Spleen (tissue), 11 donors: ENCODE results near the gene IQSEC1. TPM values are rescaled to one million over a fixed set of nuclear protein-coding genes. Genes with fewer than 3 reads are reported as not detected.

Experiments
- DNase-seq: peaks from one replicate; pipeline ENCODE4 v3.0.0-alpha.2; 2020
- H3K27ac ChIP-seq, 8 donors: fragments of 200-600 bp; sonication (generic) in 7 of 8; 1 replicate in 4 of 8; 2 replicates in 4 of 8; pipeline versions ENCODE4 v1.5.0 to v1.8.0; 2016 to 2021; ENCODE audit warnings: inconsistent platforms in 4 of 8, mild to moderate bottlenecking in 4 of 8, moderate library complexity in 1 of 8
- H3K27me3 ChIP-seq, 7 donors: fragments of 200-600 bp; sonication (generic) in 6 of 7; replicated peaks in 1 of 7; 1 replicate in 4 of 7; 2 replicates in 3 of 7; pipeline versions ENCODE4 v1.5.0 to v1.8.0; 2016 to 2021; ENCODE audit warnings: inconsistent platforms in 3 of 7, mild to moderate bottlenecking in 1 of 7
- H3K36me3 ChIP-seq, 6 donors: fragments of 200-600 bp; sonication (generic) in 5 of 6; 1 replicate in 4 of 6; 2 replicates in 2 of 6; pipeline versions ENCODE4 v1.5.0 to v1.8.0; 2016 to 2021; ENCODE audit warnings: inconsistent platforms in 2 of 6
- H3K4me1 ChIP-seq, 6 donors: fragments of 200-600 bp; sonication (generic) in 5 of 6; 1 replicate in 3 of 6; 2 replicates in 3 of 6; pipeline versions ENCODE4 v1.5.0 to v1.8.0; 2016 to 2021; ENCODE audit warnings: inconsistent platforms in 3 of 6
- H3K4me3 ChIP-seq, 8 donors: fragments of 200-600 bp; sonication (generic) in 7 of 8; 1 replicate in 4 of 8; 2 replicates in 4 of 8; pipeline versions ENCODE4 v1.5.0 to v1.8.0; 2016 to 2021; ENCODE audit warnings: inconsistent platforms in 4 of 8, mild to moderate bottlenecking in 4 of 8, moderate library complexity in 2 of 8
- H3K9me3 ChIP-seq, 8 donors: fragments of 200-600 bp; sonication (generic) in 7 of 8; 1 replicate in 4 of 8; 2 replicates in 4 of 8; pipeline versions ENCODE4 v1.5.0 to v1.8.0; 2016 to 2021; ENCODE audit warnings: inconsistent platforms in 4 of 8
- CTCF ChIP-seq, 11 experiments: fragments of 200-600 bp in 7 of 11; fragments of 450-650 bp in 4 of 11; sonication (generic) in 4 of 11; IDR thresholded peaks in 8 of 11; conservative IDR thresholded peaks in 3 of 11; 1 replicate in 7 of 11; 2 replicates in 4 of 11; pipeline versions ENCODE4 v1.4.0 to v1.8.0; 2016 to 2021; ENCODE audit warnings: antibody characterized with exemption in 11 of 11, inconsistent platforms in 4 of 11, mild to moderate bottlenecking in 1 of 11
- POLR2A ChIP-seq, 3 donors: fragments of 450-650 bp; IDR thresholded peaks; one replicate each; pipeline ENCODE4 v1.5.1; 2017; ENCODE audit warnings: antibody characterized with exemption in 3 of 3, mild to moderate bottlenecking in 1 of 3
- POLR2AphosphoS5 ChIP-seq, 3 donors: sonication (generic); formaldehyde crosslinking; IDR thresholded peaks; one replicate each; pipeline ENCODE4 v1.5.1; 2017; ENCODE audit warnings: antibody characterized with exemption in 3 of 3
- WGBS, 5 donors: extraction: QIAGEN DNeasy Blood & Tissue Kit in 3 of 5; methylation state at CpG; one replicate each; pipeline versions ENCODE4 v1.1.5 to v1.1.7; 2013 to 2018; 5-methylcytosine and 5-hydroxymethylcytosine counted together
- intact Hi-C: fragments of 100-400 bp; cut with DNase I; formaldehyde crosslinking; loops from one replicate; pipeline ENCODE4 v1.15.0; 2023; ENCODE audit warnings: low total_unique reads
- polyA plus RNA-seq, 3 donors: library from polyadenylated mRNA; stranded (reverse); fragments of 200-250 nt; gene quantifications; one replicate each; pipeline ENCODE4 v1.2.1, GENCODE V29; 2013
- total RNA-seq, 7 donors: library from RNA; depleted of rRNA in 3 of 7; stranded (reverse); fragments of >200 nt in 3 of 7; fragmentation: NEBNext Ultra II Directional in 4 of 7; extraction: Animal tissue kit (Norgen Biotek cat#: 25700) in 4 of 7; gene quantifications; one replicate each; pipeline versions ENCODE4 v1.1.0 to v1.2.1, GENCODE V29; 2016 to 2021
- donor health status: healthy with polysubstance abuse.
- donor health status: DM: no; HTN: no; CAD: no; lungs with moderate emphysema.
- donor health status: DM: no; HTN: no; CAD: no.
- donor health status: Bipolar disorder and iron deficiency.
- donor health status: healthy.
- donor health status: DM: no; HTN: no; CAD: no.
- donor health status: DM: yes; HTN: yes; CAD: no.

Gene IQSEC1
- total and polyA plus RNA-seq, 10 donors = 23.0 to 170 (median 116) TPM

GRCh38 chr3:12906141-12906915, 166.9 kb downstream of the IQSEC1 start:
- no peak overlapping the region for H3K4me3 ChIP-seq
- no peaks in the 10 kb centered on the region for H3K9me3 ChIP-seq
- 84 to 94% (median 91%) methylated on average over 13 to 20 of the region's 20 CpGs for WGBS, 5 donors
- TF ChIP-seq POLR2AphosphoS5 (IDR thresholded peaks at IDR 0.05) (no peak), POLR2A (IDR thresholded peaks at IDR 0.05) (no peak), CTCF (IDR thresholded peaks at IDR 0.05 in 8 of 11, conservative IDR thresholded peaks at IDR 0.05 in 3 of 11) (no peak)
- H3K4me1 ChIP-seq = peaks cover 5 to 48% (median 38%) of the 10 kb centered on the region in 6 donors
- no peak for DNase-seq
- intact Hi-C loops = loop anchor here (10.0 kb wide), 1 partner anchor 78 kb away; no protein-coding TSS in a partner anchor
- H3K27ac ChIP-seq = no peak overlapping the region
- peaks cover 15 to 100% (median 93%) of the 10 kb centered on the region in 6 donors for H3K36me3 ChIP-seq
- H3K27me3 ChIP-seq = no peaks in the 10 kb centered on the region

GRCh38 chr3:12905316-12906071, 167.7 kb downstream of the IQSEC1 start:
- Histone ChIP-seq H3K4me1 (peaks cover 5 to 48% (median 38%) of the 10 kb centered on the region in 6 donors), H3K36me3 (peaks cover 9 to 100% (median 93%) of the 10 kb centered on the region in 6 donors), H3K27me3 (no peaks in the 10 kb centered on the region), H3K4me3 (no peak overlapping the region), H3K9me3 (no peaks in the 10 kb centered on the region), H3K27ac (peak overlapping the region in 1 of 8 donors; percentile 62)
- no peak for TF ChIP-seq POLR2A (IDR thresholded peaks at IDR 0.05)
- TF ChIP-seq POLR2AphosphoS5 (IDR thresholded peaks at IDR 0.05) = peak in 2 of 3 donors; percentile 13 to 65
- WGBS, 5 donors = 61 to 89% (median 84%) methylated on average over 3 to 21 of the region's 21 CpGs
- intact Hi-C loops = loop anchor here (10.0 kb wide), 1 partner anchor 79 kb away; no protein-coding TSS in a partner anchor
- DNase-seq = peak; percentile 71

GRCh38 chr3:12904951-12905315, 168.3 kb downstream of the IQSEC1 start:
- H3K4me3 ChIP-seq = no peak overlapping the region
- TF ChIP-seq POLR2A (IDR thresholded peaks at IDR 0.05) (no peak), CTCF (IDR thresholded peaks at IDR 0.05 in 8 of 11, conservative IDR thresholded peaks at IDR 0.05 in 3 of 11) (no peak), POLR2AphosphoS5 (IDR thresholded peaks at IDR 0.05) (no peak)
- H3K4me1 ChIP-seq = peaks cover 5 to 48% (median 38%) of the 10 kb centered on the region in 6 donors
- no peaks in the 10 kb centered on the region for H3K27me3 ChIP-seq
- intact Hi-C loops = loop anchor here (10.0 kb wide), 1 partner anchor 80 kb away; no protein-coding TSS in a partner anchor
- H3K9me3 ChIP-seq = no peaks in the 10 kb centered on the region
- H3K36me3 ChIP-seq = peaks cover 9 to 100% (median 93%) of the 10 kb centered on the region in 6 donors
- peak overlapping the region in 1 of 8 donors; percentile 62 for H3K27ac ChIP-seq
- DNase-seq = peak; percentile 66
- WGBS, 5 donors = 80 to 100% (median 89%) methylated on average over 2 to 7 of the region's 7 CpGs

GRCh38 chr3:12903881-12904280, 169.3 kb downstream of the IQSEC1 start:
- Histone ChIP-seq H3K36me3 (peaks cover 5 to 100% (median 93%) of the 10 kb centered on the region in 6 donors), H3K9me3 (no peaks in the 10 kb centered on the region), H3K4me3 (no peak overlapping the region), H3K27me3 (no peaks in the 10 kb centered on the region), H3K27ac (peak overlapping the region in 3 of 8 donors; percentile 8 to 62 (median 22)), H3K4me1 (peaks cover 5 to 48% (median 38%) of the 10 kb centered on the region in 6 donors)
- peak; percentile 78 for DNase-seq
- WGBS, 5 donors = 81 to 100% (median 82%) methylated on average over 1 to 7 of the region's 7 CpGs
- intact Hi-C loops = loop anchor here (10.0 kb wide), 1 partner anchor 81 kb away; no protein-coding TSS in a partner anchor
- TF ChIP-seq CTCF (IDR thresholded peaks at IDR 0.05 in 8 of 11, conservative IDR thresholded peaks at IDR 0.05 in 3 of 11) (no peak), POLR2AphosphoS5 (IDR thresholded peaks at IDR 0.05) (peak in 1 of 3 donors; percentile 8)
